ENCODE measurements around the gene PIK3R1.

Gene PIK3R1

GRCh38 chr5:68303754-68304420 is 88.3 kb downstream of the PIK3R1 start:
- ATAC-seq: no peak

DNA sequence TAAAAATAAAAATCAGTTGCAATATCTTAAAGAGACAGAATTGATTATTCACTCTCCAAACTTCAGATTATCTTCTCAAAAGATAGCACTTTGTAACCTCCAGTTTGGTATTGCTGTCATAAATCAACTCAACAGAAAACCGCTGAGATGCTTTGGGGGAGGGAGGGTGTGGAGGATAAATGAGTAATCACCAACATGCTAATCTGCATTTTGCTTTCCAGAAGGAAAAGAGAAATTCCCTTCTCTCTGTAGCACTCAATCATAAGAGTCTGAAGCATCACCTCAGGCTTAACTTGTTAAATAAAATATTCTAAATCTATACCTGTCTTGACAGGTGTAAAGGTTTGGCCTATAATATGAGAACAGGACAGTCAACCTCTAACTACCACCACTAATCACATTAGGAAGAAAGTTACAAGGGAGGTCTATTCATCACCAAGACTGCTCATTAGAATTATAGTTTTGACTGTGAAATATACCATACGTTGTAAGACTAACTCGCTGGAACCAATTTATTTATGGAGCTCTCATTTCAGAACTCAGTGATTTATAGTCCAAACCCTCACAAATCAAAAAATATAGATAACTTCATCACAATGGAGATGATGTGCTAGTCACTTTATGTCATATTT is 89.0 kb downstream of the PIK3R1 start:
- peak in 1 of 2 donors; percentile 42 for ATAC-seq

GRCh38 chr5:68305223-68305870 is 89.8 kb downstream of the PIK3R1 start:
- ATAC-seq: no peak

GRCh38 chr5:68306361-68307014 is 90.9 kb downstream of the PIK3R1 start:
- no peak for ATAC-seq

DNA sequence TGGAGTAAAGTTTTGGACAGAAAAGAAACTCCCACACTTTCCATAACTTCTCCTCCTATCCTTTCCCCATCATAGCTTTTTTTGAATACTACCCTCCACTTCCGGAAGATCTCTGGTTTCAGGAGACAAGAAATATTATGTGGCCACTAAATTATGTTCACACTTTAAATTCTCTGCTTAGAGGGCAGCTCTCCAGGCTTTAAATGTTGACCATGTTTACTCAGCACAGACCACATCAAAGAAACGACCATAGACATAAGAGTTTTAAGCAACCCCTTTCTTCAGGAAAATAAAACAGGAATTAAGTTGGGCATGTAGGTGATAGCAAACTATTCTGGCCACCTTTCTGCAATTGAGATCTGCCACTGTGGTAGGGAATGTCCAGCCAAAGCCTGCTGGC is 97.8 kb downstream of the PIK3R1 start:
- ATAC-seq: no peak

DNA sequence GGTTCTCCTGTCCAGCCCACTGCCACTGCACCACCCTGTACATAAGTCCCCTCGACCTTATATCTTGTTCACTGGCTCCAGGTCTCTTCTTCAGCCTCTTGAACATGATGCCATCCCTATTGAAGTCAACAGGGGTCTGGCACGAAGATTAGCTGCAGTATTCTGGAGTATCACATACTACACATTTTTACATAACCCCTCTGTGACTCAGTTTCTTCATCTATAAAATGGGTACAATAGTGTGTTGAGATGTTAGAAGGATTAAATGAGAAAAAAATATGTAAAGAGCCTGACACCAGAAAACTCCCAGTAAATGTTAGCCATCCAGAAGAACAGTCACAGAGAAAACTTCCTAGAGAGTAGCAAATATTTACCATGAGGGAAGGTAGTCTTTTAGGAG is 98.9 kb downstream of the PIK3R1 start:
- ATAC-seq: no peak

- ATAC-seq: peak; percentile 98
These were observed 100.2 kb downstream of the PIK3R1 start for GRCh38 chr5:68315679-68316271.

DNA sequence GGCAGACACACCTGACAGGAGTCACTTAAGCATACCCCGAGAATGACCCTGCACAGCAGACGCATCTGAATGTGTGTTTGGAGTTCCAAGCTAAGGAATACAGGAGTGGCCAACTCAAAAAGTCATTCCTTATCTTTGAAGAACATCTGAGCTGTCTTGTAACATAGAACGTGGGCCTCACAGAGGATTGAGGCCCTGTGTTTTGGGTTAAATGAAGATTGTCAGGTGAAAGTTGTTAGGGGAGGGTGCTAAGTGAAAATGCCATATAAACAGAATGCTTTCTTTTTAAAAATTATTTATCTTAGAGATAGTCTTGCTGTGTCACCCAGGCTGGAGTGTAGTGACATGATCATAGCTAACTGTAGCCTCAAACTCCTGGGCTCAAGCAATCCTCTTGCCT is 100.9 kb downstream of the PIK3R1 start:
- no peak for ATAC-seq

DNA sequence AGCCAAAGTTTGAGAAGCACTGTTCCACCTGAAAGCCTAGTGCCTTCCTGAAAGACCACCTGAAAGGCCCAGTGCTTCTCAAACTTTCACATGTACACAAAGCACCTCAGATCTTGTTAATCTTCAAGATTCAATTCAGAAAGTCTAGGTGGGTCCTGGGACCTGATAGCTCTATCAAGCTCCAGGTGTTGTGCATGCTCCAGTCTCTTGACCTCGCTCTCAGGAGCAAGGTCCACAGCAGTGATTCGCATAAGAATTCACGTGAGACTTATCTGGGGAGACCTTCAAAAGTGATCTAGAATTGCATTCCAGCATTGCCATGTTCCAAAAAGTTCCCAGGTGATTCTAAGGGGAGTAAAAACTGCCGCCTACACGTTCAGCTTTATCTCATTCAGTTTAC is 102.1 kb downstream of the PIK3R1 start:
- no peak for ATAC-seq

- no peak for ATAC-seq
These were observed 103.6 kb downstream of the PIK3R1 start for GRCh38 chr5:68318955-68319705.

GRCh38 chr5:68319706-68320412 is 104.3 kb downstream of the PIK3R1 start:
- ATAC-seq: no peak

GRCh38 chr5:68320413-68320986 is 104.9 kb downstream of the PIK3R1 start:
- ATAC-seq: no peak

- ATAC-seq: no peak
These were observed 109.6 kb downstream of the PIK3R1 start for GRCh38 chr5:68325065-68325580.

- ATAC-seq: no peak
These were observed 114.1 kb downstream of the PIK3R1 start for GRCh38 chr5:68329554-68330255.

GRCh38 chr5:68330574-68330973 is 115.0 kb downstream of the PIK3R1 start:
- no peak for ATAC-seq

GRCh38 chr5:68331192-68332079 is 115.9 kb downstream of the PIK3R1 start:
- ATAC-seq: no peak

DNA sequence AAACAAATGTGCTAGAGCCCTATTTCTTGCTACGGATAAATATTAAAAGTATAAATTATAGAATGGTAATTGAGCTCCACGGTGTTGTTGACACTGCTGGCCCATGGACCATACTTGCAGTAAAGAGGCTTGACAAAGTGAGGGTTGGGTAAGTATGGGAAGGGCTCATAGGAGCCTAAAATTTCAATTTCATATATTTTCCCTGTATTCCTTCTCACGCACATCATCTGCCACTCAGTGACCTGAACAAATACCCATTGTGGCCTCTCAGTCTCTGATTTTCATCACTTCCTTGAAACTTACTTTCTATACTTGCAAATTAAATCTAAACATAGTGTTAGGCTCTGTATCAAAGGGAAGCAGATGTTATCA is 116.5 kb downstream of the PIK3R1 start:
- no peak for ATAC-seq

DNA sequence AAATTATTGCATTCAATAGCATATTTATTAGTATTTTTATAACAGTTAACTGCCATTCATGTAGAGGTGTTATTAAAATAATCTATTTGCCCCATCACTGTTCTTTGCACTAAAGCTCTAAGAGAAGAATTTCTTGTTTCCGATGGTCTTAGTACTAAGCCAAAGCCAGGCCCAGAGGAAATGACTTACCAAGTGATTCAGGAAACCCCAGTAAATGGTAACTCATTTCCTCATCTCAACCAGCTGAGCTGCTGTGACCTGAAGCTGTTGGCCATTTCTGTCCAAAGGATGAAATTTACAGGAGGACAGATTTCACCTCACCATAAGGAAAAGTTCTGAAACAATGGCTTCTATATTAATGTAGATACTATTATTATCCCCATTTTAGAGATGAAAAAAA is 117.0 kb downstream of the PIK3R1 start:
- ATAC-seq: no peak

Data from activated CD4-positive, CD25-positive, alpha-beta regulatory T cell treated with anti-CD3 and anti-CD28 coated beads, Interleukin-2, amount 50 U/mL, for 24 hours (primary cell).